Panc1 (cell line): Measurements from ENCODE around the gene NIPBL. TPM values are rescaled to one million over a fixed set of nuclear protein-coding genes. Genes with fewer than 3 reads are reported as not detected.
"Not testable (repeated sequence)": the region's sequence is repeated elsewhere in the genome, so short reads cannot be mapped to it uniquely, and the experiment has no call there.

Source experiments
- ATAC-seq: fragments of 200-7000 bp; cut with Tn5 transposase; 2 replicates; pipeline ENCODE4 v1.9.1; 2020; ENCODE audit warnings: mild to moderate bottlenecking, moderate library complexity
- BruUV-seq: library from RNA; stranded (reverse); fragments of 400-500 nt; replicated peaks from 2 replicates; lab custom pipeline; 2021; lab: Mats Ljungman, UMichigan
- CTCF ChIA-PET: fragments of 300-600 bp; sonication (Branson Sonifier 250); formaldehyde crosslinking; loops from one replicate; lab custom pipeline; 2022; ENCODE audit warnings: antibody characterized with exemption; lab: Charles Lee
- POLR2A ChIA-PET: fragments of 300-600 bp; sonication (Branson Sonifier 250); formaldehyde crosslinking; loops from one replicate; lab custom pipeline; 2022; ENCODE audit warnings: antibody characterized with exemption; lab: Charles Lee
- DNase-seq: peaks from one replicate; pipeline ENCODE4 v3.0.0-alpha.2; 2010; ENCODE audit warnings: low read depth, low spot score
- H3K27ac ChIP-seq: 2 replicates; pipeline ENCODE4 v1.5.1; 2011; ENCODE audit warnings: mild to moderate bottlenecking, low read length, inconsistent platforms
- H3K27me3 ChIP-seq: fragments of 200-500 bp; sonication (Bioruptor generic); 2 replicates; pipeline ENCODE4 v1.6.0; 2014; ENCODE audit warnings: low read length, inconsistent platforms; ENCODE audit not compliant: control insufficient read depth, insufficient read depth
- H3K36me3 ChIP-seq: fragments of 200-500 bp; sonication (Bioruptor generic); 2 replicates; pipeline ENCODE4 v1.5.1; 2014; ENCODE audit warnings: inconsistent platforms, mild to moderate bottlenecking, low read length, moderate library complexity; ENCODE audit not compliant: control insufficient read depth, insufficient read depth
- H3K4me1 ChIP-seq: 2 replicates; pipeline ENCODE4 v1.5.1; 2011; ENCODE audit warnings: inconsistent platforms, mild to moderate bottlenecking, low read length, moderate library complexity; ENCODE audit not compliant: control insufficient read depth, insufficient read depth
- H3K4me3 ChIP-seq, 2 experiments: 2 replicates each; pipeline ENCODE4 v1.5.1; 2011 to 2012; ENCODE audit warnings: low read depth in 2 of 2, low read length in 2 of 2, mild to moderate bottlenecking in 2 of 2, inconsistent platforms in 1 of 2, moderate library complexity in 1 of 2
- H3K9me3 ChIP-seq: fragments of 200-500 bp; sonication (Bioruptor generic); 2 replicates; pipeline ENCODE4 v1.5.1; 2014; ENCODE audit warnings: low read depth, mild to moderate bottlenecking, inconsistent platforms, low read length, moderate library complexity; ENCODE audit not compliant: control insufficient read depth, insufficient read depth
- CTCF ChIP-seq: fragments of 450-650 bp; IDR thresholded peaks from 2 replicates; pipeline ENCODE4 v1.5.1; 2017; ENCODE audit warnings: mild to moderate bottlenecking
- POLR2AphosphoS5 ChIP-seq: IDR thresholded peaks from 2 replicates; pipeline ENCODE4 v1.6.1; 2012; ENCODE audit warnings: mild to moderate bottlenecking, low read depth, low read length, moderate library complexity
- REST ChIP-seq, 2 experiments: IDR thresholded peaks; 2 replicates each; pipeline ENCODE4 v1.6.1; 2011 to 2012; ENCODE audit warnings: low read depth in 2 of 2, control low read depth in 1 of 2, low read length in 1 of 2, mild to moderate bottlenecking in 1 of 2, moderate library complexity in 1 of 2; ENCODE audit not compliant: insufficient read depth in 1 of 2
- SIN3A ChIP-seq: IDR thresholded peaks from 2 replicates; pipeline ENCODE4 v1.6.1; 2012; ENCODE audit warnings: low read depth, mild to moderate bottlenecking, low read length, moderate library complexity, borderline replicate concordance; ENCODE audit not compliant: insufficient read depth
- TCF7L2 ChIP-seq: IDR thresholded peaks from 2 replicates; pipeline ENCODE4 v1.6.1; 2011; ENCODE audit warnings: mild to moderate bottlenecking, low read depth, low read length, inconsistent platforms
- in situ Hi-C: cut with HindIII; loops from 2 replicates; pipeline ENCODE4 v1.10.0; 2016; ENCODE audit warnings: low sequenced_read_pairs, low pct_unique_long_range_greater_than_20kb
- intact Hi-C: fragments of 100-400 bp; cut with micrococcal nuclease; formaldehyde crosslinking; loops from one replicate; pipeline ENCODE4 v1.10.0; 2022; ENCODE audit not compliant: unreplicated experiment
- total RNA-seq: library from RNA; stranded (reverse); gene quantifications from one replicate; pipeline ENCODE4 v1.2.1, GENCODE V29; 2021; ENCODE audit not compliant: unreplicated experiment

The NIPBL gene
- total RNA-seq, 1 experiment from 2014 or later: 41.6 TPM

- Histone ChIP-seq H3K36me3 (no peaks in the 10 kb centered on the region), H3K27me3 (peaks cover 10% of the 10 kb centered on the region; the same call in 1 of the 2 replicates), H3K9me3 (no peaks in the 10 kb centered on the region), H3K27ac (no peak overlapping the region), H3K4me1 (no peaks in the 10 kb centered on the region), H3K4me3 (no peak overlapping the region)
- ChIA-PET CTCF (no interaction called here), POLR2A (no interaction called here)
- DNase-seq (no peak), ATAC-seq (no peak)
- BruUV-seq: no TSS peak
- intact Hi-C loops (no loop called here), in situ Hi-C loops (no loop called here)
- TF ChIP-seq CTCF (no peak), POLR2AphosphoS5 (no peak), SIN3A (no peak), TCF7L2 (no peak), REST (IDR thresholded peaks at IDR 0.05; ENCODE audit: insufficient read depth in 1 of 2, low read depth in 2 of 2, low read length in 1 of 2) (no peak)
Measured at GRCh38 chr5:36844305-36844704, 32.3 kb upstream of the NIPBL start.

- H3K9me3 ChIP-seq, H3K36me3 ChIP-seq, in situ Hi-C loops, ATAC-seq, H3K4me1 ChIP-seq, BruUV-seq, H3K4me3 ChIP-seq, H3K27ac ChIP-seq, DNase-seq, CTCF ChIA-PET, POLR2A ChIA-PET, intact Hi-C loops: not testable (repeated sequence)
- H3K27me3 ChIP-seq: peaks cover 10% of the 10 kb centered on the region; the same call in 1 of the 2 replicates
Measured at GRCh38 chr5:36848545-36848944, 28.0 kb upstream of the NIPBL start.

GRCh38 chr5:36852903-36853302, 23.7 kb upstream of the NIPBL start:
- in situ Hi-C loops: not testable (repeated sequence)

More at GRCh38 chr5:36852903-36853302, 23.7 kb upstream of the NIPBL start:
- BruUV-seq, DNase-seq, H3K27ac ChIP-seq, H3K4me3 ChIP-seq, H3K27me3 ChIP-seq, ATAC-seq, POLR2A ChIA-PET, H3K9me3 ChIP-seq, H3K4me1 ChIP-seq, CTCF ChIA-PET, intact Hi-C loops, H3K36me3 ChIP-seq: not testable (repeated sequence)
